IMR-90 (cell line): Measurements from ENCODE around the gene ALCAM. TPM values are rescaled to one million over a fixed set of nuclear protein-coding genes. Genes with fewer than 3 reads are reported as not detected.

Experiments
- ATAC-seq: fragments of 200-7000 bp; cut with Tn5 transposase; 2 replicates; pipeline ENCODE4 v1.9.1; 2020; ENCODE audit warnings: low read depth, mild to moderate bottlenecking, moderate library complexity
- BruUV-seq: library from RNA; stranded (reverse); fragments of 400-500 nt; replicated peaks from 2 replicates; lab custom pipeline; 2021; lab: Mats Ljungman, UMichigan
- CTCF ChIA-PET: fragments of 300-600 bp; formaldehyde crosslinking; extraction: SDS; loops from one replicate; lab custom pipeline; 2021; ENCODE audit warnings: antibody characterized with exemption; lab: Yijun Ruan, JAX
- POLR2A ChIA-PET: fragments of 300-600 bp; sonication (Branson Sonifier 250); formaldehyde crosslinking; loops from one replicate; lab custom pipeline; 2022; ENCODE audit warnings: antibody characterized with exemption; ENCODE audit not compliant: unreplicated experiment; lab: Charles Lee
- DNase-seq: peaks from one replicate; pipeline ENCODE4 v3.0.0; 2013
- H2AFZ ChIP-seq: replicated peaks from 2 replicates; pipeline ENCODE3; 2013; ENCODE audit warnings: low read length, mild to moderate bottlenecking; ENCODE audit not compliant: poor library complexity
- H2AK5ac ChIP-seq: 2 replicates; pipeline ENCODE4 v1.6.1; 2013; ENCODE audit warnings: low read depth, low read length, inconsistent platforms
- H2AK9ac ChIP-seq: replicated peaks from 2 replicates; pipeline ENCODE3; 2013; ENCODE audit warnings: mild to moderate bottlenecking, low read depth, low read length, moderate library complexity; ENCODE audit not compliant: poor library complexity
- H2BK120ac ChIP-seq: 2 replicates; pipeline ENCODE4 v1.6.1; 2013; ENCODE audit warnings: low read depth, low read length, inconsistent platforms
- H2BK15ac ChIP-seq: 3 replicates; pipeline ENCODE4 v1.6.1; 2013; ENCODE audit warnings: low read depth, low read length, inconsistent platforms
- H2BK20ac ChIP-seq: 2 replicates; pipeline ENCODE4 v1.6.1; 2013; ENCODE audit warnings: low read depth, mild to moderate bottlenecking, inconsistent platforms, low read length, moderate library complexity
- H2BK5ac ChIP-seq: 2 replicates; pipeline ENCODE4 v1.6.1; 2013; ENCODE audit warnings: mild to moderate bottlenecking, low read depth, low read length, inconsistent platforms; ENCODE audit not compliant: poor library complexity, severe bottlenecking
- H3K14ac ChIP-seq: replicated peaks from 2 replicates; pipeline ENCODE4 v1.6.1; 2013; ENCODE audit warnings: low read depth, low read length, inconsistent platforms
- H3K18ac ChIP-seq: 2 replicates; pipeline ENCODE4 v1.6.1; 2013; ENCODE audit warnings: low read depth, low read length, control low read depth
- H3K23ac ChIP-seq: 2 replicates; pipeline ENCODE4 v1.6.1; 2013; ENCODE audit warnings: low read depth, low read length, inconsistent platforms
- H3K27ac ChIP-seq: 2 replicates; pipeline ENCODE4 v1.5.1; 2013; ENCODE audit warnings: mild to moderate bottlenecking, control low read depth, low read length; ENCODE audit not compliant: insufficient read depth
- H3K27me3 ChIP-seq: 2 replicates; pipeline ENCODE4 v1.6.1; 2013; ENCODE audit warnings: low read length; ENCODE audit not compliant: control insufficient read depth, insufficient read depth
- H3K36me3 ChIP-seq: 2 replicates; pipeline ENCODE4 v1.6.1; 2013; ENCODE audit warnings: low read length, mixed read lengths; ENCODE audit not compliant: control insufficient read depth, insufficient read depth
- H3K4ac ChIP-seq: 2 replicates; pipeline ENCODE4 v1.6.1; 2013; ENCODE audit warnings: low read depth, low read length, inconsistent platforms
- H3K4me1 ChIP-seq: 2 replicates; pipeline ENCODE4 v1.6.1; 2013; ENCODE audit warnings: low read length, mixed read lengths; ENCODE audit not compliant: control insufficient read depth, insufficient read depth
- H3K4me2 ChIP-seq: 2 replicates; pipeline ENCODE4 v1.6.1; 2013; ENCODE audit warnings: low read depth, mild to moderate bottlenecking, control low read depth, low read length, moderate library complexity
- H3K4me3 ChIP-seq: 2 replicates; pipeline ENCODE4 v1.5.1; 2013; ENCODE audit warnings: low read depth, mild to moderate bottlenecking, control low read depth, low read length, moderate library complexity; ENCODE audit not compliant: insufficient read depth
- H3K56ac ChIP-seq: 2 replicates; pipeline ENCODE4 v1.6.1; 2013; ENCODE audit warnings: low read length, inconsistent platforms; ENCODE audit not compliant: insufficient read depth; ENCODE audit errors: extremely low read depth
- H3K79me1 ChIP-seq, 2 experiments: 2 replicates each; pipeline ENCODE4 v1.6.1; 2013; ENCODE audit warnings: low read length in 2 of 2, inconsistent platforms in 1 of 2, low read depth in 1 of 2
- H3K9ac ChIP-seq: 2 replicates; pipeline ENCODE4 v1.6.1; 2013; ENCODE audit warnings: low read depth, low read length, control low read depth
- H3K9me1 ChIP-seq: 2 replicates; pipeline ENCODE4 v1.6.1; 2013; ENCODE audit warnings: low read length, inconsistent platforms; ENCODE audit not compliant: insufficient read depth
- H3K9me3 ChIP-seq: 2 replicates; pipeline ENCODE4 v1.6.1; 2013; ENCODE audit warnings: low read length; ENCODE audit not compliant: control insufficient read depth, insufficient read depth
- H4K20me1 ChIP-seq: 2 replicates; pipeline ENCODE4 v1.6.1; 2013; ENCODE audit warnings: low read length, inconsistent platforms; ENCODE audit not compliant: insufficient read depth
- H4K5ac ChIP-seq: 2 replicates; pipeline ENCODE4 v1.6.1; 2013; ENCODE audit warnings: mild to moderate bottlenecking, low read depth, low read length, control low read depth
- H4K8ac ChIP-seq, 2 experiments: 2 replicates each; pipeline ENCODE4 v1.6.1; 2013; ENCODE audit warnings: low read depth in 2 of 2, low read length in 2 of 2, control low read depth in 1 of 2, inconsistent platforms in 1 of 2
- H4K91ac ChIP-seq: 2 replicates; pipeline ENCODE4 v1.6.1; 2013; ENCODE audit warnings: low read depth, low read length, inconsistent platforms; ENCODE audit not compliant: insufficient read depth
- CEBPB ChIP-seq: IDR thresholded peaks from 2 replicates; pipeline ENCODE4 v1.6.1; 2012; ENCODE audit warnings: low read depth, low read length, improper control_type of control experiment
- CTCF ChIP-seq: conservative IDR thresholded peaks from 2 replicates; pipeline ENCODE4 v1.5.1; 2012; ENCODE audit warnings: mild to moderate bottlenecking, low read depth, low read length, improper control_type of control experiment
- ELK1 ChIP-seq: fragments of 150-350 bp; IDR thresholded peaks from 2 replicates; pipeline ENCODE4 v1.6.1; 2016; ENCODE audit warnings: low read depth, mild to moderate bottlenecking, low read length, moderate library complexity, borderline replicate concordance
- FOS ChIP-seq: fragments of 150-350 bp; IDR thresholded peaks from 2 replicates; pipeline ENCODE4 v1.6.1; 2016; ENCODE audit warnings: low read depth, low read length
- MAZ ChIP-seq: IDR thresholded peaks from 2 replicates; pipeline ENCODE4 v1.6.1; 2012; ENCODE audit warnings: low read depth, mild to moderate bottlenecking, low read length, improper control_type of control experiment, moderate library complexity, borderline replicate concordance
- NFE2L2 ChIP-seq: fragments of 150-350 bp; IDR thresholded peaks from 2 replicates; pipeline ENCODE4 v1.6.1; 2016; ENCODE audit warnings: low read depth, mild to moderate bottlenecking, low read length
- RCOR1 ChIP-seq: IDR thresholded peaks from 2 replicates; pipeline ENCODE4 v1.6.1; 2012; ENCODE audit warnings: mild to moderate bottlenecking, low read length, improper control_type of control experiment; ENCODE audit not compliant: insufficient replicate concordance
- WGBS, 2 experiments: methylation state at CpG; one replicate each; pipeline versions ENCODE4 v1.1.5 to v1.1.7; 2013; ENCODE audit warnings: missing lambda C conversion rate in 2 of 2; ENCODE audit not compliant: insufficient read length in 1 of 2; ENCODE audit errors: extremely low coverage in 2 of 2; 5-methylcytosine and 5-hydroxymethylcytosine counted together
- dilution Hi-C: fragments of 300-500 bp; cut with HindIII; formaldehyde crosslinking; loops from one replicate; pipeline ENCODE4 v1.14.3; 2018; ENCODE audit warnings: low sequenced_read_pairs; ENCODE audit not compliant: unreplicated experiment
- in situ Hi-C: fragments of 300-500 bp; cut with MboI; formaldehyde crosslinking; loops from 3 replicates; pipeline ENCODE4 v1.14.3; 2019; ENCODE audit warnings: low sequenced_read_pairs, inconsistent platforms, mixed read lengths
- intact Hi-C: fragments of 100-400 bp; cut with micrococcal nuclease; formaldehyde crosslinking; loops from 2 replicates; pipeline ENCODE4 v1.10.0; 2022
- polyA plus RNA-seq, 3 experiments: library from polyadenylated mRNA; depleted of rRNA; stranded (reverse); fragments of >200 nt; gene quantifications; 2 replicates each; pipeline ENCODE4 v1.2.3, GENCODE V29; 2012; ENCODE audit warnings: low replicate concordance in 1 of 3
- total RNA-seq: library from RNA; depleted of rRNA; stranded (reverse); fragments of >200 nt; gene quantifications from 2 replicates; pipeline ENCODE4 v1.2.3, GENCODE V29; 2012
- TF ChIP-seq, protein P1 (sequence below): fragments of 150-350 bp; IDR thresholded peaks from 2 replicates; pipeline ENCODE4 v1.6.1; 2017; ENCODE audit warnings: mild to moderate bottlenecking, antibody characterized with exemption, low read length, low read depth

Gene ALCAM
- total and polyA plus RNA-seq, 2 of the 4 experiments (the other 2 are of a cell fraction), result 117 to 423 TPM

DNA sequence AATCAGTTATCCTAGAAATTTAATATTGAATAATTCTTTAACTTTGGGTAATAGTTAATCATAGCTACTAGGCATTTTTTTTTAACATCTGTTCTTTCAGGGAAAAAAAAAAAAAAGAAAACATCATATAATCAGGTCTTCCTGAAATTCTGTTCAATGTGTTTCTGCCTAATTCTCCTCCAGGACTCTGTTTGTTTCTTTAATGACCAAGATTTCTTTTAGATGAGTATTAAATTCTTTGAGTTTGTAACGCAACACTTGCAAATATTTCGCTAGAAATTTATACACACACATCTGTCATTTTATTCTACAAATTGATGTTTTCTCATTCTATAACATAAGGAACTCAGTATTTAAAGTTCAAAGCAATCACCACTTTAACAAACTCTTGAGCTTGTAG, 56.7 kb downstream of the ALCAM start:
- POLR2A ChIA-PET, result no interaction called here
- peak; percentile 59 for DNase-seq

More for the DNA sequence above, 56.7 kb downstream of the ALCAM start:
- Histone ChIP-seq H3K14ac (no peak overlapping the region), H3K4me3 (no peak overlapping the region), H4K91ac (no peak overlapping the region), H4K8ac (no peak overlapping the region), H3K56ac (no peak overlapping the region), H3K9me1 (peaks cover 5% of the 10 kb centered on the region; the same call in 1 of the 2 replicates), H4K5ac (no peak overlapping the region), H2AK9ac (no peak overlapping the region), H4K20me1 (0 out of 2 replicates have a peak, but pooled peaks cover 4% of the 10 kb centered on the region), H3K4me2 (peak overlapping the region; percentile 74; the same call in 1 of the 2 replicates), H3K4ac (no peak overlapping the region), H3K4me1 (peaks cover 5% of the 10 kb centered on the region; the same call in 1 of the 2 replicates), H2BK120ac (no peak overlapping the region), H2BK15ac (no peak overlapping the region), H3K27me3 (no peaks in the 10 kb centered on the region), H3K79me1 (peaks cover 26 to 45% of the 10 kb centered on the region in 2 experiments), H3K23ac (no peak overlapping the region), H3K36me3 (no peaks in the 10 kb centered on the region), H2BK5ac (peak overlapping the region; percentile 87), H2BK20ac (no peak overlapping the region), H2AFZ (no peak overlapping the region), H3K9me3 (no peaks in the 10 kb centered on the region), H3K27ac (no peak overlapping the region; the same call in 1 of the 2 replicates), H3K18ac (peak overlapping the region; percentile 64; the same call in 1 of the 2 replicates), H2AK5ac (no peak overlapping the region), H3K9ac (no peak overlapping the region)
- no peak for TF ChIP-seq RCOR1
- no peak for TF ChIP-seq MAZ
- no peak for TF ChIP-seq CTCF
- TF ChIP-seq NFE2L2, result no peak
- TF ChIP-seq, protein P1, sequence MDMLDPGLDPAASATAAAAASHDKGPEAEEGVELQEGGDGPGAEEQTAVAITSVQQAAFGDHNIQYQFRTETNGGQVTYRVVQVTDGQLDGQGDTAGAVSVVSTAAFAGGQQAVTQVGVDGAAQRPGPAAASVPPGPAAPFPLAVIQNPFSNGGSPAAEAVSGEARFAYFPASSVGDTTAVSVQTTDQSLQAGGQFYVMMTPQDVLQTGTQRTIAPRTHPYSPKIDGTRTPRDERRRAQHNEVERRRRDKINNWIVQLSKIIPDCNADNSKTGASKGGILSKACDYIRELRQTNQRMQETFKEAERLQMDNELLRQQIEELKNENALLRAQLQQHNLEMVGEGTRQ, result no peak
- peak; percentile 16; the same call in 1 of the 2 replicates for TF ChIP-seq CEBPB
- TF ChIP-seq FOS, result no peak
- no peak for TF ChIP-seq ELK1
- ATAC-seq, result peak; percentile 66
- dilution Hi-C loops, result no loop called here
- CTCF ChIA-PET, result no interaction called here
- in situ Hi-C loops, result no loop called here
- no TSS peak for BruUV-seq
- intact Hi-C loops, result no loop called here
- no CpG with 5 or more reads among the region's 2 CpGs for WGBS, 2 experiments
